K562 (cell line): ENCODE data around the gene RNASEH1. TPM values are rescaled to one million over a fixed set of nuclear protein-coding genes. Genes with fewer than 3 reads are reported as not detected.

Source experiments
- BRD4 ChIP-seq: fragments of 200-600 bp; sonication (generic); IDR thresholded peaks from 2 replicates; pipeline ENCODE4 v1.6.1; 2017; ENCODE audit warnings: inconsistent platforms
- E2F6 ChIP-seq, 2 experiments: IDR thresholded peaks; 2 replicates each; pipeline ENCODE4 v1.6.1; 2011; ENCODE audit warnings: borderline replicate concordance in 1 of 2, control low read depth in 1 of 2, low read depth in 1 of 2, low read length in 1 of 2, mild to moderate bottlenecking in 1 of 2, mixed read lengths in 1 of 2, moderate library complexity in 1 of 2; ENCODE audit not compliant: insufficient read depth in 1 of 2, insufficient read length in 1 of 2, poor library complexity in 1 of 2, severe bottlenecking in 1 of 2; ENCODE audit errors: extremely low read depth in 1 of 2
- EGR1 ChIP-seq: fragments of 450-650 bp; conservative IDR thresholded peaks from 2 replicates; pipeline ENCODE4 v1.6.1; 2017; ENCODE audit warnings: mild to moderate bottlenecking
- ESRRA ChIP-seq: fragments of 450-650 bp; IDR thresholded peaks from 2 replicates; pipeline ENCODE4 v1.6.1; 2014; ENCODE audit warnings: low read depth, mild to moderate bottlenecking, moderate library complexity, borderline replicate concordance
- HMGN3 ChIP-seq: IDR thresholded peaks from 2 replicates; pipeline ENCODE4 v1.6.1; 2011; ENCODE audit warnings: borderline replicate concordance, low read depth, mild to moderate bottlenecking, mixed read lengths, low read length; ENCODE audit not compliant: insufficient read length; ENCODE audit errors: extremely low read depth
- ID3 ChIP-seq, 2 experiments: fragments of 250-450 bp in 1 of 2; fragments of 450-650 bp in 1 of 2; sonication (Bioruptor Pico) in 1 of 2; IDR thresholded peaks; 2 replicates each; pipeline versions ENCODE4 v1.6.1 to v1.8.0; 2016 to 2021; ENCODE audit warnings: mild to moderate bottlenecking in 2 of 2, moderate library complexity in 2 of 2, missing compliant biosample characterization in 1 of 2, missing genetic modification characterization in 1 of 2
- KDM5B ChIP-seq: fragments of 200-600 bp; sonication (generic); IDR thresholded peaks from 2 replicates; pipeline ENCODE4 v1.6.1; 2012; ENCODE audit warnings: low read depth, mild to moderate bottlenecking, moderate library complexity, low read length, control low read depth, inconsistent platforms; ENCODE audit not compliant: insufficient replicate concordance
- MNT ChIP-seq, 2 experiments: fragments of 450-650 bp; conservative IDR thresholded peaks; 2 replicates each; pipeline ENCODE4 v1.6.1; 2017; ENCODE audit warnings: mild to moderate bottlenecking in 2 of 2, moderate library complexity in 2 of 2
- NCOR1 ChIP-seq: fragments of 450-650 bp; IDR thresholded peaks from 2 replicates; pipeline ENCODE4 v1.6.1; 2016; ENCODE audit warnings: mild to moderate bottlenecking, moderate library complexity
- NR1H2 ChIP-seq: sonication (generic); formaldehyde crosslinking; IDR thresholded peaks from 2 replicates; pipeline ENCODE4 v1.4.0; 2020; ENCODE audit warnings: mild to moderate bottlenecking, missing genetic modification reagents
- OTX1 ChIP-seq: fragments of 450-650 bp; formaldehyde crosslinking; IDR thresholded peaks from 2 replicates; pipeline ENCODE4 v1.4.0; 2022; ENCODE audit warnings: mild to moderate bottlenecking
- POLR2G ChIP-seq: fragments of 200-400 bp; formaldehyde crosslinking; IDR thresholded peaks from 2 replicates; pipeline ENCODE4 v1.6.1; 2017; ENCODE audit warnings: low read depth, mild to moderate bottlenecking, antibody characterized with exemption, low read length, moderate library complexity
- RCOR1 ChIP-seq, 2 experiments: IDR thresholded peaks; 2 replicates each; pipeline ENCODE4 v1.6.1; 2012; ENCODE audit warnings: low read depth in 2 of 2, low read length in 2 of 2, borderline replicate concordance in 1 of 2, improper control_type of control experiment in 1 of 2
- SUPT5H ChIP-seq: fragments of 450-650 bp; IDR thresholded peaks from 2 replicates; pipeline ENCODE4 v1.6.1; 2016
- TAF1 ChIP-seq: IDR thresholded peaks from 2 replicates; pipeline ENCODE4 v1.6.1; 2011; ENCODE audit warnings: mild to moderate bottlenecking, low read length, moderate library complexity; ENCODE audit not compliant: insufficient read depth, control insufficient read depth, severe bottlenecking; ENCODE audit errors: extremely low read depth
- polyA plus RNA-seq, 8 experiments: library from polyadenylated mRNA; depleted of rRNA in 4 of 8; stranded (reverse) in 5 of 8; unstranded in 3 of 8; fragments of >200 nt; fragmentation: Nextera tagmentation in 2 of 8; fragmentation: Illumina TruSeq in 1 of 8; extraction: Ambion mirVana in 2 of 8; extraction: Trizol in 1 of 8; gene quantifications; 2 replicates each; pipeline versions ENCODE4 v1.2.1 to v1.2.3, GENCODE V29; 2011 to 2014; ENCODE audit warnings: inconsistent platforms in 1 of 8, missing spikeins in 1 of 8
- total RNA-seq, 7 experiments: library from RNA; depleted of rRNA in 6 of 7; stranded (reverse); fragments of >200 nt in 6 of 7; fragmentation: Illumina TruSeq in 2 of 7; extraction: Trizol in 2 of 7; gene quantifications; 2 replicates each; pipeline versions ENCODE4 v1.2.1 to v1.2.3, GENCODE V29; 2011 to 2021; ENCODE audit warnings: low replicate concordance in 1 of 7
- TF ChIP-seq, protein P1 (sequence below): sonication (generic); formaldehyde crosslinking; IDR thresholded peaks from 2 replicates; pipeline ENCODE4 v1.5.0; 2020; ENCODE audit warnings: missing genetic modification reagents
- TF ChIP-seq, protein P2 (sequence below): fragments of 450-650 bp; formaldehyde crosslinking; IDR thresholded peaks from 2 replicates; pipeline ENCODE4 v1.4.0; 2020; ENCODE audit warnings: mild to moderate bottlenecking, moderate library complexity
- TF ChIP-seq, protein P3 (sequence below): sonication (generic); formaldehyde crosslinking; IDR thresholded peaks from 2 replicates; pipeline ENCODE4 v1.9.0; 2022; ENCODE audit warnings: mild to moderate bottlenecking, missing genetic modification reagents

RNASEH1 gene
- total and polyA plus RNA-seq, 9 of the 15 experiments (the other 6 are each of a cell fraction or from before 2014, with no cell fraction given) = 25.7 to 47.5 (median 42.8) TPM

DNA sequence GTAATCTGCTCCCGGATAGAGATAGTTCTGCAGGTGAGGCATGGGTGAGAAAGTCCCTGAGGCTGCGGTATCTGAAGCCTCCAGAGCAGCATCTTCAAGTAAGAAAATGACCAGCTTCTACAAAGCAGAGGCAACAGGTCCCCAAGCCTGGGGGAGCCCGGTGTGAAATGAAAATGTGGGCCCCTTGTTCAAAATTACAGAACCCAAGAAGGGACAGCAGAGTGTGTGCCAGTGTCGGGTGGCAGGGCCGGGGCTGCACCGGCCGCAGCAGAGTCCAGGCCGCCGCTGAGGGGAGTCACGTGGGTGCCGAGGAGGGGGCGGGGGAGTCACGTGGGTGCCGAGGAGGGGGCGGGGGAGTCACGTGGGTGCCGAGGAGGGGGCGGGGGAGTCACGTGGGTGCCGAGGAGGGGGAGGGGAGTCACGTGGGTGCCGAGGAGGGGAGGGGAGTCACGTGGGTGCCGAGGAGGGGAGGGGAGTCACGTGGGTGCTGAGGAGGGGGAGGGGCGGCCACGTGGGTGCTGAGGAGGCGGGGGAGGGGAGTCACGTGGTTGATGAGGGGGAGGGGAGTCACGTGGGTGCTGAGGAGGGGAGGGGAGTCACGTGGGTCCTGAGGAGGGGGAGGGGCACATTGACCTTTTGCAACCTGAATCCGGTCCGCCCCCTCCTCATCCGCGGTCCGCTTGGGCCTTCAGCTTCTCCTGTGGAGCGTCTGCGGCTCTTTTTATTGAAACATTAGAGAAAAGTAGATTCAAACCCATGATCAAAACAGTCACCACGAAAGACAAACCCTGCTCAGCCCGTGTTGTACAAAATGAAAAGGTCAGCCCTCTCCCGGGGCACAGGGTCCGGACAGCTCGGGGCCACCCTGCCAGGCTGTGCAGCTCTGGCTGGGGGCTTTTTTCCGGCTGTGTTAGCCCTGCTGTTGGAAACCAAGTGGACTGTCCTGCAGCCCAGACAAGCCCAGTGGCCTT is 47.1 kb upstream of the RNASEH1 start (continued):
- TF ChIP-seq ID3 (CRISPR knock-in tag; IDR thresholded peaks at IDR 0.05) (no peak), ID3 (tag; IDR thresholded peaks at IDR 0.05) (peak; percentile 76), NR1H2 (CRISPR knock-in tag) (no peak), TAF1 (no peak), HMGN3 (no peak), OTX1 (CRISPR knock-in tag) (0 out of 2 replicates have a peak, but pooled peaks have one; percentile 27), BRD4 (0 out of 2 replicates have a peak, but pooled peaks have one; percentile 16), MNT (conservative IDR thresholded peaks at IDR 0.05) (peak; percentile 60 to 80; a peak in 3 of 4 replicates), ESRRA (peak; percentile 40; the same call in 1 of the 2 replicates), POLR2G (peak; percentile 47), RCOR1 (IDR thresholded peaks at IDR 0.05; ENCODE audit: borderline replicate concordance in 1 of 2, low read depth in 2 of 2, low read length in 2 of 2) (0 out of 4 replicates have a peak, but pooled peaks of 1 of the 2 experiments have one; percentile 32), NCOR1 (no peak), E2F6 (IDR thresholded peaks at IDR 0.05; ENCODE audit: borderline replicate concordance in 1 of 2, extremely low read depth in 1 of 2, insufficient read depth in 1 of 2, insufficient read length in 1 of 2, low read depth in 1 of 2, low read length in 1 of 2, poor library complexity in 1 of 2, severe bottlenecking in 1 of 2) (peak in 1 of 2 experiments; percentile 69), EGR1 (peak; percentile 63), SUPT5H (peak; percentile 51; the same call in 1 of the 2 replicates), KDM5B (peak; percentile 52)
- TF ChIP-seq, protein P1, sequence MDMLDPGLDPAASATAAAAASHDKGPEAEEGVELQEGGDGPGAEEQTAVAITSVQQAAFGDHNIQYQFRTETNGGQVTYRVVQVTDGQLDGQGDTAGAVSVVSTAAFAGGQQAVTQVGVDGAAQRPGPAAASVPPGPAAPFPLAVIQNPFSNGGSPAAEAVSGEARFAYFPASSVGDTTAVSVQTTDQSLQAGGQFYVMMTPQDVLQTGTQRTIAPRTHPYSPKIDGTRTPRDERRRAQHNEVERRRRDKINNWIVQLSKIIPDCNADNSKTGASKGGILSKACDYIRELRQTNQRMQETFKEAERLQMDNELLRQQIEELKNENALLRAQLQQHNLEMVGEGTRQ (CRISPR knock-in tag) = peak; percentile 87
- TF ChIP-seq, protein P2, sequence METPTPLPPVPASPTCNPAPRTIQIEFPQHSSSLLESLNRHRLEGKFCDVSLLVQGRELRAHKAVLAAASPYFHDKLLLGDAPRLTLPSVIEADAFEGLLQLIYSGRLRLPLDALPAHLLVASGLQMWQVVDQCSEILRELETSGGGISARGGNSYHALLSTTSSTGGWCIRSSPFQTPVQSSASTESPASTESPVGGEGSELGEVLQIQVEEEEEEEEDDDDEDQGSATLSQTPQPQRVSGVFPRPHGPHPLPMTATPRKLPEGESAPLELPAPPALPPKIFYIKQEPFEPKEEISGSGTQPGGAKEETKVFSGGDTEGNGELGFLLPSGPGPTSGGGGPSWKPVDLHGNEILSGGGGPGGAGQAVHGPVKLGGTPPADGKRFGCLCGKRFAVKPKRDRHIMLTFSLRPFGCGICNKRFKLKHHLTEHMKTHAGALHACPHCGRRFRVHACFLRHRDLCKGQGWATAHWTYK = 0 out of 2 replicates have a peak, but pooled peaks have one; percentile 22
- TF ChIP-seq, protein P3, sequence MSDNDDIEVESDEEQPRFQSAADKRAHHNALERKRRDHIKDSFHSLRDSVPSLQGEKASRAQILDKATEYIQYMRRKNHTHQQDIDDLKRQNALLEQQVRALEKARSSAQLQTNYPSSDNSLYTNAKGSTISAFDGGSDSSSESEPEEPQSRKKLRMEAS (CRISPR knock-in tag) = peak; percentile 60
